HG03457 (cell line): ENCODE measurements around the gene EFNA2.
"Not testable (repeated sequence)": the region's sequence is repeated elsewhere in the genome, so short reads cannot be mapped to it uniquely, and the experiment has no call there.

Experiments used
- ATAC-seq: cut with Tn5 transposase; IDR thresholded peaks from one replicate; pipeline ENCODE4 v1.9.1; 2021; ENCODE audit warnings: moderate number of reproducible peaks; ENCODE audit not compliant: unreplicated experiment

The EFNA2 gene

DNA sequence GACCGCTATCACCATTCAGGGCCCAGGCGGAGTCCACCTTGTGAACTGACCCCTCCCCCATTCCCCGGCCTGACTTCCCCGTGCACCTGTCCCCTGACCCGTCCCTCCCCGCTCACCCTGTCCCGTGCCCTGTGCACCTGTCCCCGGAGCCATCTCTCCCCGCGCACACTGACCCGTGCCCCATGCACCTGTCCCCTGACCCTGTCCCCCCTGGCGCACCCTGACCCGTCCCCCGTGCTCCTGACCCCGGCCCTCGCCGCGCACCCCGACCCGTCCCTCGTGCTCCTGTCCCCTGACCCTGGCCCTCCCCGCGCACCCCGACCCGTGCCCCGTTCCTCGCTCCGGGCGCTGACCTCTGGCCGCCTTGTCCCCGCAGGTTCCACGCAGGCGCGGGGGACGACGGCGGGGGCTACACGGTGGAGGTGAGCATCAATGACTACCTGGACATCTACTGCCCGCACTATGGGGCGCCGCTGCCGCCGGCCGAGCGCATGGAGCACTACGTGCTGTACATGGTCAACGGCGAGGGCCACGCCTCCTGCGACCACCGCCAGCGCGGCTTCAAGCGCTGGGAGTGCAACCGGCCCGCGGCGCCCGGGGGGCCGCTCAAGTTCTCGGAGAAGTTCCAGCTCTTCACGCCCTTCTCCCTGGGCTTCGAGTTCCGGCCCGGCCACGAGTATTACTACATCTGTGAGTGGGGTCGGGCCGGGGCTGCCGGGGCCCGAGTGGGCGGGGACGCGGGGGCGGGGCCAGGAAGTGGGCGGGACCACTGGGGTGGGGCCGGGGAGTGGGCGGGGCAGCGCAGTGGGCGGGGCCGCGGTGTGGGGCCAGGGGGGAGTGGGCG is 9.7 kb downstream of the EFNA2 start:
- no peak for ATAC-seq

DNA sequence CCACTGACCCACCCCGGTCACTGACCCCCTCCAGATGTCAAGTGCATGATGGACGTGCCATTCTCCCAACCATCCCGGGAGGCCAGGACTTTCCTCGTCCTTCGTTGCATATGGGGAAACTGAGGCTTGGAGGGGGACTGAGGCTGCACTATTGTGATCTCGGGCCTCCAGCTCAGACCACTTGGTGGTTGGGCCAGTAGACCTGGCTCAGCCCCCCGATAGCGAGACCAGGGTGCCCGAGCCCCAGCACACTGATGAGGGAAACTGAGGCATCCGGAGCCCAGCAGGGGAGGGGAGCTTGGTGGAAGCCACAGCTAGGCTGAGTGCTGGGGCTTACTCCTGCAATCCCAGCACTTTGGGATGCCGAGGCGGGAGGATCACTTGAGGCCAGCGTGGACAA is 10.4 kb downstream of the EFNA2 start:
- ATAC-seq: no peak

DNA sequence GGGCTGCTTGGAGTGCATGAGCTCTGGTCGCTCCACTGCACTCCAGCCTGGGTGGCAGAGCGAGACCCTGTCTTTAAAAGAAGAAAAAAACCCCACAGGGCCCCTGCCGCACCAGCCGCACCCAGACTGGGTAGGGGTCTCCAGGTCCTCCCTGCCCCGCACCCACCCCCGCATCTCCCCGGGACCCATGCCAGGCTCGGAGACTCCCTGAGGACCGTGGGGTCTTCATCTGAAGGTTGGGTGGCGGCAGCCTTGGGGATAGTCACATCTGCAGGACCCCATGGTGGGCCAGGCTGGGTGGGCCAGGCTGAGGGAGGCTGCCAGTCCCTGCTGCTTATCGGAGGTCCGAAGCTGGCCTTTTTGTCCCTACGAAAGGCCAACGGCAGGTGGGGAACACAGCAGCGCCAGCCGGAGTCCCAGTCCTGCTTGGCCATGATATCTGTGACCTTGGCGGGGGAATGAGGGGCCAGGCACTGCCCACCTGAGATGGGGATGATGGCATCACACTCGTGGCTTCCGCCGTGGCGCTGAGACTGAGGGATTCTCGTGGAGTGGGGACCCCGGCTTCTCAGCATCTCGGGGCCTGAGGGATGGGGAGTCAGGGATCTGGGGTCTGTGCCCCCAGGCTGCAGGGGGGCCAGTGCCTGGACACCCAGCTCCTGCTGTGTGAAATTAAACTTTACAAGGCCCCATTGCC is 11.1 kb downstream of the EFNA2 start:
- no peak for ATAC-seq

DNA sequence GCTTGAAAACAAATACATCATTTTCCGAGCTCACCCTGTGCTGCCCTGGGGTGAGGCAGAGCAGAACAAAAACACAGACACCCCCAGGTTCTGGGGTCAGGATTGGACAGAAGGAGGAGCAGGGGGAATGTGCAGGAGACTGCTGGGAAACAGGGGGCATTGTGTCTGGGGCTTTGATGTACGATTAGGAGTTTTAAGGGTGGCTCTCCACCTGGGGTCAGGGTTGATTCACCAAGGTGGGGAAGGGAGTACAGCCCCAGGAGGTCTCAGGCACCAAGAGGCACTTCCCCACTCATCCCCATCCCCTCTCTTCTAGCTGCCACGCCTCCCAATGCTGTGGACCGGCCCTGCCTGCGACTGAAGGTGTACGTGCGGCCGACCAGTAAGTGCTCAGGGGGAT is 12.6 kb downstream of the EFNA2 start:
- ATAC-seq: no peak

DNA sequence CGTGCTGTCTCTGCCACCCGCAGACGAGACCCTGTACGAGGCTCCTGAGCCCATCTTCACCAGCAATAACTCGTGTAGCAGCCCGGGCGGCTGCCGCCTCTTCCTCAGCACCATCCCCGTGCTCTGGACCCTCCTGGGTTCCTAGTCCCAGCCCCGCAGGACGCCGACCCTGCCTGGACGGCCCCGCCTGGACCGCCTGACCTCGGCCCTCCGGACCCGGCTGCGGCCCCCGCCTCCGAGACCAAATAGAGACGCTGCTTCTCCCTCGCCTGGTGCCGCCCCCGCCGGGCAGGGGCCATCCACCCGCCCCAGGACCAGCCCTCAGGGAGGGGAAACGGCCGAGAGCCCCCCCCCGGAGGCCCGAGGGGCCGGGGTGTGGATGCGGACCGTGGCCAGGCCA is 14.1 kb downstream of the EFNA2 start:
- no peak for ATAC-seq

DNA sequence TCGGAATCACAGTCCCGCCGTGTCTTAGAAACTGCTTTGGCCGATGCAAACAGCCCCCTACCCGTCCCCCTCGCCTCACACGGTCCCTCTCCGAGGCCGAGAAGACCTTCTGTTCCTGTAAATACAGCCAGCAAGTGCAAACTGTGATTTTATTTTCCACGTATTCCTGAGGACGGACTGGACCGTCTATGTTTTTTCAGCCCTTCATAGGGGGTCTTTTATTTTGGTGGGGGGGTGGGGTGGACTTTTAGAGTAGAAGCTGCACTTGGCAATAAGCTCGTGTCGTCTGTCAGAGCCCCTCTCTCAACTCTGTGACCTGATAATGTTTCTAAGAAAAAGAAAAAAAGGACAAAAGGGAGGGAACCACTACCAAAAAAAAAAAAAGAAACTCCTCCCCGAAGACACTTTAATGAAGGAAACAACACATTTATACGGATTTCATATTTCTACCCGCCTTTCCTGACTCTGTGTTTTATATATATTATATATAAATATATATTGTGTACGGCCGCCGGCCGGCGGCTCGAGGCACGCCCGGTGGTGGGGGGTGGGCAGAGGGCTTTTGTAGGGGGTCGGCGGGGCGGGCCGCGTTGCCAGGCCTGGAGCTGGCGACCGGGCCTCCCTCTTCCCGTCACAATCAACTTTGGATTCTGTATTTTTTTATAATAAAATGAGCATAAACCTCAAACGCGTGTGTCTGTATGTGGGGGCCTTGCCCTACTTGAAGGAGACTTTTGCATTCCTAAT is 15.2 kb downstream of the EFNA2 start:
- ATAC-seq: no peak

DNA sequence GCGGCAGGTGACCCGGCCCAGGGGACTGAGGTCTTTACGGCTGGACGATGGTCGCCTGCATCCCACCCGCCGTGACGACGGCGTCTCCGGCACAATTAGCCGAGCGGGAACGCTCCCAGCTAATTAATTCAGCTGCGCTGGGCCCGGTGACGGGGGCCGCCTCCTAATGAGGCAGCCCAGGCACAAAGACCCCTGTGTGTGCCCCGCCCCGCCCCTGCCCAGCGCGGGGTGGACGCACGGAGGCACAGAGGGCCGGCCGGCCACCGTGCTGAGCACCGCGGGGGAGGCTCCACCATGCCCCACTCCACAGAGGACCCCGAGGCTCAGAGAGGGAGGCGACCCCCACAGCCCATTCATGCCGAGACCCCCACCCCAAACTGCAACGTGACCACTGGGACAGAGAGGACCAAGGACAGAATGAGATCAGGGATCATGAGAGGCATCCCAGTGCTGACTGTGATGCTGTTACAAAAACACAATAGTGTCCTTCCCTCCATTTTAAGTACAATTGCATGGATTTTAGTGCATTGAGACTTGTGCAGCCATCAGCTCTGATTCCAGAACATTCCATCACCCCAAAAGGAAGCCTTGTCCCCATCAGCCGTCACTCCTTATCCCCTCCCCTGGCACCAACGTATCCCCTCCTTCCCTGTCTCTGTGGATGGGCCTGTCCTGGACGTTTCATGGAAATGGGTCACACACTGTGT is 17.0 kb downstream of the EFNA2 start:
- no peak for ATAC-seq

DNA sequence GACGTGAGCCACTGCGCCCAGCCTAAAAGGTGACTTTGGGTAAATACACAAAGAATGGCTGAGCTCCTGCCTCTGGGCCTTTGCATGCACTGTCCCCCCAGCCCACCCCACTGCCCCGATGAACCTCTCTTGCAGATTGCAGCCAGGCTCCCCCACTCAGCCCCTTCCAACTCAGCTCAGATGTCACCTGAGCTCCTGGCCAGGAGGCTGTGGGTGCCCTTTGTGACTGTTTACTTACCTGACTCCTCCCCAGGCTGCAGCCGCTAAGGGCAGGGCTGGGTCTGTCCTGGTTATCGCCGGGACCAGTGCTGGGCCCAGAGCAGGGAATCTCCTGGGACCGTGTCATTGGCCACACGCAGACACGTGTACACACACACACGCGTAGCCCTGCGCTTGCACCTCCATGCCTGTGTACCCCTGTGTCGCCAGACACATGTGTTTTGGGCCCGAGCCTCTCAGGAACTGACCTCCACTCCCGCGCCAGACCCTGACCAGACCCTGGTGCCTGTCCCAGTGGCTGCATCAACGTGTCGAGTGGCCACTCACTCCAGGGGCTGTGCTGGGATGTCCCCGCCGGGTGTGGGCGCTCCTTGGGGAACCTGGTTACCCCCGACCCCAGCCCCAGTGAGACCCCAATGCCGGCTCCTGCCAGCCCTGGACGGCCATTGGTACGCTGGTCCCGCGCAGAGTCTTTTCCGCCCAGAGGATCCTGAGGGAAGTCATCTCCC is 18.7 kb downstream of the EFNA2 start:
- no peak for ATAC-seq

DNA sequence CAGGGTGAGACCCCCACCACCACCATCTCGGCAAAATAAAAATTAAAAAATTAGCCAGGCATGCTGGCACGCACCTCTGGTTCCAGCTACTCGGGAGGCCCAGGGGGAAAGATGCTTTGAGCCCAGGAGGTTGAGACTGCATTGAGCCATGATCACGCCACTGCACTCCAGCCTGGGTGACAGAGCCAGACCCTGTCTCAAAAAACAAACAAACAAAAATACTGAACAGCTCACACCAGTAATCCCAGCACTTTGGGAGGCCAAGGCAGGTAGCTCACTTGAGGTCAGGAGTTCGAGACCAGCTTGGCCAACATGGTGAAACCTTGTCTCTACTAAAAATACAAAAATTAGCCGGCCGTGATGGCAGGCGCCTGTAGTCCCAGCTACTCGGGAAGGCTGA is 19.7 kb downstream of the EFNA2 start:
- ATAC-seq: not testable (repeated sequence)

DNA sequence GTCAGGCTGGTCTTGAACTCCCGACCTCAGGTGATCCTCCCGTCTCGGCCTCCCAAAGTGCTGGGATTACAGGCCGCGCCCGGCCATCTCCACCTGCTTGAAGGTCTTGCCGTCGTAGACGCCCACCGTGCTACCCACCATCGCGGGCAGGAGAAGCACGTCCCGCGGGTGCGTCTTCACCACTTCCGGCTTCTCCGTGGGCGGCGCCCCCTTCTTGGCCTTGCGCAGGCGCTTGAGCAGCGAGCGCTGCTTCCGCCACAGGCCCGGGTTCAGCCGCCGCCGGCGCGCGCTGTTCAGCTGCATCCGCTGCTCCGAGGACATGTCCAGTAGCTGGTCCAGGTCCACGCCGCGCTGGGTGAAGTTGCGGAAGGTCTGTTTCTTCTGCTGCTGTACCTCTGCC is 21.6 kb downstream of the EFNA2 start:
- ATAC-seq: no peak

DNA sequence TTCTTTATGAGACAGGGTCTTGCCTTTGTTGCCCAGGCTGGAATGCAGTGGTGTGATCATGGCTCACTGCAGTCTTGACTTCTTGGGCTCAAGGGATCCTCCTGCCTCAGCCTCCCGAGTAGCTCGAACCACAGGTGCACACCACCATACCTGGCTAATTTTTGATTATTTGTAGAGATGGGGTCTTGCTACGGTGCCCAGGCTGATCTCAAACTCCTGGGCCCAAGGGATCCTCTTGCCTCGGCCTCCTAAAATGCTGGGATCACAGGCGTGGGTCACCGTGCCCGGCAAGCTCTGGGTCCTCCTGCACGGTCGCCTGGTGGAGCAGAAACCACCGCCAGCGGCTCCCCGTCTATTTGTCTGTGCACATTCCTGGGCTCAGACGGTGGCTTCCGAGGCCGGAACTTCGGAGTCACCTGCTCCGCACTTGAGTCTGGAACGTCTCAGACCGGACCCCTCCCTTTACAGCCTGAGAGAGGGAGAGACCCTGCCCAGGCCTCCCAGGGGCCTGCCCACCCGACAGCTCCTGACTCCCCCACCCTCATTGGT is 22.2 kb downstream of the EFNA2 start:
- no peak for ATAC-seq

DNA sequence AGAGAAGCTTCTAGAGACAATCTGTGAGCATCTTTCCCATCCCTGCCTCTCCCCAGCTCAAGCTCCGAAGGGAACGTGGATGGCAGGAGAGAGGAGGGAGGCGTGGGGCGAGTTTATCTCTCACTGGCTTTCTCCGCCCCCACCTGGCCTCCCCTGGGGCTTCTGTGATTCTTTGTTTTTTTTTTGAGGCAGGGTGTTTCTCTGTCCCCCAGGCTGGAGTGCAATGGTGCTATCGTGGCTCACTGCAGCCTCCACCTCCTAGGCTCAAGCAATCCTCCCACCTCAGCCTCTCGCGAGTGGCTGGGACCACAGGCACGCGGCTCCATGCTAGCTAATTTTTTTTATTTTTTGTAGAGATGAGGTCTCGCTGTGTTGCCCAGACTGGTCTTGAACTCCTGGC is 23.0 kb downstream of the EFNA2 start:
- ATAC-seq: no peak

DNA sequence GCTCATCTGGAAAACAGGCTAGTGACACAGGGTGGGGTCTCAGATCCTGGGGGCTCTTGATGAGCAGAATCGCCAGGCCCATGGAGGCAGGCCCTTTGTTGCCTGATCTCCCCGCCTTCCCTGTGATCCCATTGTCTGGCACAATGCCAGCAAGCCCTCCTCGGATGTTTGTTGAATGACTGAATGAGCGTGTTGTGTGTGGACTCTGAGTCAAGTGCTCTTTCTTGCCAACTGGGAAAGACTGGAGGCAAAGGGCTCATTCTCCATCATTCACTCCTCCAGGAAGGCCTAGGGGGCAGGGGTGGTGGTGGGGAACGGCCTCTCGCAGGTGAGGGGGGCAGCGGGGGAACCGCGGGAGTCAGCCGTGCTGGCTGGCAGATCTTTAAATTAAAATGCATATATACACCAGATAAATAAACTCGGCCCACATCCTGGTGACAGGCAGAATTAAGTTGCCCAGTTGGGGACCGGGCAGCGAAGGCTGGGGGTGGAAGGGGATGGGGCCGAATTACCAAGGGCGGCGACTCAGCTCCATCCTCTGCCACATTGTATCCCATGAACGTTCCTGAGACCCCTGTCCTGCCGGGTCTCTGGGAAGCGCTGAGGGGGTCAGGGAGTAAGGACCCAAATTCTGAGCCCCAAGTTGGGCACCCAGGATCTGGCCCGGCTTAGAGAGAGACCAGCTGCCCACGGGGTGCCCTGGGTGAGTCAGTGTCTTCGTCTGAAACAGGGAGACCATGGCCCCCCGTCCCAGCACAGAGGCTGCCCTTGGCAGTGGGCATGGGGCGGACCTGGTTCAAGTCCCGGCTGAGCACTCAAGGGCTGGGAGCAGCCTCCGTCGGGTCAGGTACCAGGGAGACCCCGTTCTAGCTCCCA is 24.5 kb downstream of the EFNA2 start:
- no peak for ATAC-seq

DNA sequence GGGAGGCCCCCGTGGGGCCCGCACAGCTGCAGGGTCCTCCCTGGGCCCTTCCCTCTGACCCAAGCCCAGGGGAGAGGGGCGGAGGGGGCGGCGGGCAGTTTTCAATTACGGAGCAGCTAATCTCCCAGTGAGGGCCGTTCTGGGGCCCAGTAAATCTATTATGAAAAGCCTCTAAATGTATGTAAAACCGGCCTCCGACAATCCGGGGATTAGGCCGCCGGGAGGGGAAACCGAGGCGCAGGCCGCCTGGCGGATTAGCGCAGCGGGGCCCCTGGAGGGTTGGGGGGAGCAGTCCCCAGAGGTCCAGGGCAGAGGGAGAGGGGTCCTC is 25.1 kb downstream of the EFNA2 start:
- no peak for ATAC-seq

DNA sequence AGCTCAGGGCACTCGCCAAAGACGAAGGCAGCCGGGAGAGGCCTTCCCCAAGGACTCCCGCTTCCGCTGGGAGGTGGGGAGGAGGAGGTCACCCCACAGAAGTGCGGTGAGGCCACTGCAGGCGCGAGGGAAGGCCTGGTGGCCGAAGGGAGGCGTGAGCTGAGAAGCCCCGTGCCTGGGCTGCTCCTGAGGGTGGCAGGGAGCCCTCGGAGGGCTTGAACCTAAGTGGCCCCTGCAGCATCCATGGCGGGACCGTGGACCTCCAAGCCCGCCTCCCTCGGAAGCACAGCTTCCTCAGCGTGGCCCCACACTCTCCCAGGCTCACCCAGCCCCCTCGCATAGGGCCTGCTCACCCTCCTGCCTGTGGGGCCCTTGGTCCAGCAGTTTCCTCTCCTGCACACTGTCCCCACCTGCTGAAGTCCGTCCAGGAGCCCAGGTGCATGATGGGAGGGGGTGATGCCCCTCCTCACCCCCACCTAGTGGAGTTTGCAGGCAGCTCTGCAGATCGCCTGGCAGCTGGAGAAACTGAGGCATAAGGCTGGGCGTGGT is 25.9 kb downstream of the EFNA2 start:
- no peak for ATAC-seq

DNA sequence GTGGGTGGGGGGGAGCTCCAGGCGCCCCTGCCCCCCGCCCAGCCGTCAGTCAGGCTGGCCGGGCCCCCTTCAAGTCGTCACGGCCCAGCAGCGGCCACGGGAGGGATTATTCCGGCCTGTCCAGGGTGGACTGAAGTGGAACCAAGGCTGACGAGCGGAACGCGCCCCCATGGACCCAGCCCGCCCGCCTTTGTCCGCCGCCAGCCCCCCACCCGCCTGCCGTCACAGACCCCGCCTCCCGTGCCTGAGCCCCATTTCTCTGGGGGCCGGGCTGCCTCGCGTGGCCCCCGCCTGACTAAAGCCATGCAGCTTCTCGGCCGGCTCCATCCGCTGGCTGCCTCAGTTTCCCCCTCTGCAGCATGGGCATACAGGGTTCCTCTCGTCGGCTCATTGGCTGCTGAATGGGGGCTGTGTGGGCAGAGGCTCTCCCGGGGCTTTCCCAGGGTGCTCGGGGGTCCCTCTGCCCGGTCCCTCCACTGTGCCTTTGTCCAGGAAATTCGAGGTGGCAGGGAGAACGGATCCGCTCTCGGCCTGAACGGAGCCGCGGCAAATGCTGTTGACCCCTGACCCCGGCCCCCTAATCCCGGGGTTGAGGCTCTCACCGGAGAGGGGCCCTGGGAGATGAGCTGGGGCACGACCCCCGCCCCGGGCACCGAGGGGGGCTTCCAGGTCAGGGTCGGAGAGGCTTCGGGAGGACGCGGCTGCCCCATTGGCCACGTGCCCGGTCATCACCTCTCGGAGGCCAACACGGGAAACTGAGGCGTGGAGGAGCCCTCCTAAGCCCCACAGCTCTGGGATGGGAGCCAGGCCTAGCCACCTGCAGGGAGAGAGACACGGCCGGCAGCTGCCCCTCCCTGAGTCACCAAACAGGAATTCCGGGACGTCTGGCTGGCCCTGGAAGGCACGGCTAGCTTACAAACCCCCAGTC is 27.4 kb downstream of the EFNA2 start:
- no peak for ATAC-seq

DNA sequence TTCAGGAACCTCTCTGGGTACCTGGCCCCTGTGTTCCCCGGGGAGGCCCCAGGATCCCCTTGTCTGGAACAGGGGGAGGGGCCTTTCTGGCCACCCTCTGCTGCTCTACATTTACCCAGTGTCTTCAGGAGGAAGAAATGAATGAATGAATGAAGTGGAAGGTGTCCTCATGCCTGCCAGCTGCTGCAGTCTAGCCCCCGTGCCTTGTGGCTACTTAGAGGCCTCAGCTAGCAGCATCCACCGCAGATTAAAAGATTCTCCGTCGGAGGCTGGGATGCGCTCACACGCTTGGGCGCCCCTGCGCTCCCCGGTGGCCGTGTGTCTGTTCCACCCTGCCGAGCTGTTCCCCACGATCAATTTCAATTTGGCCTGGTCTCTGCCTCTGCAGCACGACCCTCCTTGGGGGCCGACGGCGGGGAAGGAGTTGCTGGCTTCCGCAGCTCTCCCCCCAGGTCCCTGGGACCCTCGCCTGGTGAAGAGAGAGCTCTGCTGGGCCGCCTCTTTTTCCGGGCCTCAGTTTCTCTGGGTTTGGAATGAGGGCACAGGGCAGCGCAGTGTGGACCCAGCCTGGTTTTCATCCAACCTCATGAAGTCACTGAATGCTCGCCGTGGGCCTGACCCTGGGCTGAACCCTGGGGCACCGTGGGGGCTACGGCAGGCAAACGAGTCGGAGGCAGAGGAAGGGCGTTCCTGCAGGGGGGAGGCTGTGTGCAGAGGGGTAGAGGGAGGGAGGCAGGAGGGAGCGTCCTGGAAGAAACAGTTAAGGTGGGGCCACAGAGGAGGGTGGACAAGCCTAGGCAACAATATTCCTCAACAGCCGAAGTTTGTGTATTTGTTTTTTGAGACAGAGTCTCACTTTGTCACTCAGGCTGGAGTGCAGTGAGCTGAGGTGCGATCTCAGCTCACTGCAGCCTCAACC is 28.3 kb downstream of the EFNA2 start:
- ATAC-seq: no peak
